GM18907 (cell line): ENCODE measurements around the gene TRDMT1.
"Not testable (repeated sequence)": the region's sequence is repeated elsewhere in the genome, so short reads cannot be mapped to it uniquely, and the experiment has no call there.

Source experiments
- ATAC-seq: cut with Tn5 transposase; IDR thresholded peaks from one replicate; pipeline ENCODE4 v1.9.1; 2021; ENCODE audit warnings: mild to moderate bottlenecking, moderate library complexity; ENCODE audit not compliant: unreplicated experiment

The TRDMT1 gene

DNA sequence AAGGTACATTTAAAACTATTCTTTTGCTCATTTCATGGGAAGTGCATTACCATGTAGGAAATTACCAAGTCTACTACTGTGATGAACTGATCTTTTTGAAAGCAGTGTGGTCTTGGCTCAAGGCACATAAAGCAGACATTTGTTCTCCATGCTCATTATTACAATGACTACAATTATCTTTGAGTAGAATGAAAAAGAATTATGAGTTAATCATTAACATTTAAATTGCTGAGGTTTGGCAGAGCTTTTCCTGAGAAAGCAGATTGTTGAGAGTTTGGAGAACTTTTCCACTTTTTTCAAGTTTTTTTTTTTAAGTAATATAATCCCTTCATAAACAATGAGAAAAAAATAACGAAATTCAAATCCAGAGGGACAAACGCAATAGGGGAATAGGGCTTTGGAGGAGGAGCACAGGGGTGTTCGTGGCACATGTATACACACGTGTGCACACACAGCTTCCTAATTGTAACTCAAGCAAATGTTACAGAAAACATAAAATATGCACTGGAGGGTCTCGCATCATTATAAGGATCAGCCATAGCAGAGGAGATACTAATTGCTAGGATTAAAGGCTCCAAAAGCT, 62.9 kb downstream of the TRDMT1 start:
- ATAC-seq: no peak

DNA sequence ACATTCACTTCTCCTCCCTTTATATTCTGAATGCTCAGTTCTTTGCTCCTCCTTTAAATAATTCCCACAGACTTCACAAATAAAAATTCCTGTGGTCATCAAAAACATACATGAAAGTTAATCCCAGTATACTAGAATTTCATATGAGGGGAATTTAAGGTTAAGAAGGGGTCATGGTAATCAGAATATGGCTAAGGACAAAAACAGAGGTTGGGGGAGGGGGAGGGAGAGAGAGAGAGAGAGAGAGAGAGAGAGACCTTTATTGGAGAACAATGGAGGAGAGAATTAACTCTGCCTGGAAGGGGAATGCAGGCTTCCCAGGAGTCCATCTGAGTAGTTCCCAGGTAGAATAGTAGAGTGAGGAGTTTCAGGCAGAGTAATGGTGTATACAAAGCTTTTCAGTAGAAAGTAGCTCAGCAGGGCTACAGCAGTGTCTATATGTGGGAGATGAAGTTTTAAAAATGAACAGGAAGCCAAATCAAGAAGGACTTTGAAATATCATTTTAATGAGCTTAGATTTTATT, 66.7 kb downstream of the TRDMT1 start:
- no peak for ATAC-seq

DNA sequence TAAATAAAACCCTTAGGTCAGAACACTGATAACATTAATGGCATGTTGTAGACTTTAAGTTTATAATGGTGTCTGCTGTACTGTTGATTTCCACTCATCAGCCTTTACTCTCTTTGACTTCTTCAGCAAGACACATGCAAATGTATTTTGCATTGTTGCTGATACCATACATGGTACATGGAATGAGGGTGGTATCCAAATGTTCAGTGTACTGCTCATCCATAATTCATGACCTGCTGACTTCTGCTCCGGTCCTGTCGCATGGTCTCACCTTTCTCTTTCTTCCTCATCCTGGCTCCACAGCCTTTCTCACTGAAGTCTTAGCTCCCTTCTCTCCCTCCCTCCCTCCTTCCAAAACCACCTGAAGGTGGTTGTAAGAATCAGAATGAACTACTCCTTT, 67.2 kb downstream of the TRDMT1 start:
- no peak for ATAC-seq

DNA sequence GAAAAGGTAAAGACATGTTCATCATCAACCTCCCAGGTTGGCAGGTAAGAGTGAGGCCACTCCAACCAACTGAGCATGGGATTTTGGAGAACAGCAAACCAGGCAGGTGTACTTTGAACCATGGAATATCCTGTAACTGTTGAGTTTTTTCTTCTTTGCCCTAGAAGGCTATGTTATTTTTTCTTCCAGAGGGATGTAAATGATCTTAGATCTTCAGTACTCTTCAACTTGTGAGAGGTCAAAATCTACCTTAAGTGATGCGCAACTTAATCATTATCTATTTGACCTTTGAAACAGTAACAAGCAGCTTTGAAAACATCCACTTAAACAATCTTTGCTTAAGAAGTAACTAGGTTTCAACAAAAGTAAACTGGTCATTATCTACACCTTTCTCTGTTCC, 71.7 kb downstream of the TRDMT1 start, which contains the start of gene CUBN:
Gene CUBN, minus strand, starts transcription at position 71 of the 400 bp plus-strand sequence. Its CDS starts 46 bp downstream, at position 25.
- no peak for ATAC-seq

DNA sequence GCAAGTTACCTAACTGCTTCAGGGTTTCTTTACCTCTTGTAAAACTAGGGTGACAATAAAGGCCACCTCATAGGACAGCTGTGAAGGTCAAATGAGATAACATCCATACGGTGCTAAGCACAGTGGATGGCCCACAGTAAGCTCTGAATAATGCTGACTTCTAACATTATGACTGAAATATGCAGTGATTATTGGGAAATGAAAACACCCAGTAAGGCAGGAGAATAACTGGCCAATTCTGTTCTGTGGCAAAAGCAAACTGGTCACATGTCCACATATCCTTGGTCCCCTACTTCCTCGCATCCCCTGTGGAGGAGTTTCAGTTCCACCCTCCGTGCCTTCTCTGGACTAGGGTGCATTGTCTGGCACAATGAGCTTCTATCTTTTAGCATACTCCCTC, 73.2 kb downstream of the TRDMT1 start:
- ATAC-seq: no peak

DNA sequence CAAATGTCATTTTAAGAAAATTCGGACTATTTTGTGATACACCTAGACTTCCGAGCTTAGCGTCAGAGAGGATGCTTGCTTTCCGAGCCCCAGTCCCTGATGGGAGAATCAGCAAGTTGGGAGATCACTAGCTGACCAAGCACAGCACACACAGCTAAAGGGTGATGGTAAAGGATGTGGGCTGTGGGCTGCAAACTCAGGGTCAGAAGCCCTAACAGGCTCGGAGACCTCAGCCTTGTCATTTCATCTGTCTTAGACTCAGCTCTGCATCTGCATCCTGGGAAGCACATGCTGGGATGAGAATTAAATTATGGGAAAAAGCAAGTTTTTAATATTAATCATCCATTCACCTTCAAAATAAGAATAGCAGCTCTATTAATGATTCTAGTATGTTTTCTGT, 75.1 kb downstream of the TRDMT1 start:
- no peak for ATAC-seq

DNA sequence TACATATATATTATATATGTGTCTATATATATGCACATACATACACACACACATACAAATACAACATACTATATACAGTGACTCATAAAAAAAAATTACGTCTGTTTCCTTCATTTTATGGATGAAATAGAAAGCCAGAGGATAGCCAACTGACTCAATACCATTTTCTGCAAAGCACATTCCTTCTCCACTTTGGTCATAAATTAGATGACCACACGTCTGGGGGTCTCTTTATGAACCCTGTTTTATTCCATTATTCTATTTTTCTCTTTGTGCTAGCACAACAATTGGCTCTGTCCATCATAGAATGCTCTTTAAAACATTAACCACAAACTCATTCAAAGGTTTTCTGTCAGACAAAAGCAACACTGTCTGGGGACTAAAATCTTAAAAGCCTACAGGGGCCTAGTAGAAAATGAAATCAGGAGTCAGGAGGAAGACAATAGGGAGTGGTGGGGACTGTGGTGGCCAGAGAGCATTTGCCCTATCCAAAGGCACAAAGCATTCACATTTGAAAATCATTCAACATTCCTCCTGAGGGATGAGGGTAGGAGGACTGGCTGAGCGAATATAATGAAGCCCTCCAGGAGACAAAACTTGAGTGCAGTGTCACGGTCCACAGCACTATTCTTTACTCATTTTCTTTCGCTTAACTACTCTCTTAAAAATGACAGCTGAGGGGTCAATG, 76.1 kb downstream of the TRDMT1 start:
- no peak for ATAC-seq

DNA sequence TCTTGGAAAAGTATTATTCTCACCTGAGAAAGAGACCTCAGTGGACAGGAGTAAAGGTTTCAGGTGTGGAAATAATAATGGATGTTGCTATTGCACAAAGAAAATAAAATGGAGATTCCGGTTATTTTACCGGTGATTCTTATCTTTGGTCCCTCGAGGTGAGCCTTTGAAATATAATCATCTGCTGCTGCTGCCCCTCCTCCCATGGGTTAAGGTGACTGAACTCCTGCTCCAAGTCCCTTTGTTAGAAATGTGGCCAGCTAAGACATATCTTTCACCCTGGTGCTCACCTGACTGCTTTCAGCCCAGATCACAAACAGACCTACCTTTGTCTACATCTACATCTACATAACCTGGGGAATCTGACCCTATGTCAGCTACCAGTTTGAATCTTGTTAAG, 77.5 kb downstream of the TRDMT1 start:
- ATAC-seq: no peak

DNA sequence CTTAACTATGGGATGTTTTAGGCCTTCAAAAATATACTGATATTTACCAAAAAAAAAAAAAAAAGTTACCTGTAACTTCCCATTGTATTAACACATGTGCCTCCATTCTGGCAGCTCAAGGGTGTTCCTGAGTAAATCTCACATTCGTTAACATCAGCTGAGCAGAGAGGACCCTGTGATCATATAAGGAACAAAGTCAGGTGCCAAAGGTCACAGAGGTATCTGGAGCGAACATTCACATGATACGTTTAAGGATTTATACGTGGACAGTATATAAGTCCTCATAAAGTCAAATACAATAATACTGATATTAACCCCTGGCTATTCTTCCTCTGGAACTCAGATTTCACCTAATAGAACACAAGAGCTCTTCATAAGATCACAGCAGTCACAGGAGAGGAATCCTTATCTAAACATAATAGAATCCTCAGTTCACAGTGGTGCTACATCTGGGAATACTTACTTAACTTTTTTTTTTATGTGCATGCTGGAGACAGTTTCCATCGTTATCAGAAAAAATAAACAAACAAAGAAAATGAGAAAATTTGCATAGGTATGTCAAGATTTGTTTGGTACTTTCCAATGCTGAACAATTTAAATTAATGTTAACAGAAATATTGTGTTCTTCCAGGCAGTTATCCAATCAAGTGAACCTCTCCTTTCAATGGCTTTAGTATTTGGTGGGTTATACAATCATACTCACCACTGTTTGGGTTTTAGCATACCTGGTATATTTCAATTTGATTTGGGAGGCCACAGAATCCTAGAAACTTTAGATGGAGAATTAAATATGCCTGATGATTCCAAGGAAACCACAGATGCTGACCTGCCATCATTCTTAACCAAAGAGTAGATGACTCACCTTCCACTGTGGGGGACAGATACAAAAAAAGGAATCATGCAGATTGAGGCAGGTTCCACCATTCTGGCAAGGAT, 78.5 kb downstream of the TRDMT1 start:
- ATAC-seq: no peak

DNA sequence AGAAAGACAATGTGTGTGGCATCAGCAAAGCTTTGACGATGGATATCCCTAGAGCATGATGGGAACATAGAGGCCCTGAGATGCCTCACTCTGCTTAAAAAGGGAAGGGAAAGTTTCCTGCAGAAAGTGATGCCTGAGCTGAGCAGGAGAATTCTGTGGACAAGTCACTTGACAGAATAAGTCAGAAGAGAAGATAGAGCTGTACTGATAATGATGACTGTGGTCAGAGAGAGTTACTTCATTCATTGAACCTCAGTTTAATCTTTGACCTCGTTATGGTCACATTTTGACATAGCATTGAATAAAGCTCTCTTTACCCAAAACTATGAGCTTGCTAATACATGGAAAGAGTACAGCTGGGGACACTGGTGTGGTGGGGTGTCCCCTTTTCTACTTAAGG, 79.4 kb downstream of the TRDMT1 start:
- no peak for ATAC-seq

DNA sequence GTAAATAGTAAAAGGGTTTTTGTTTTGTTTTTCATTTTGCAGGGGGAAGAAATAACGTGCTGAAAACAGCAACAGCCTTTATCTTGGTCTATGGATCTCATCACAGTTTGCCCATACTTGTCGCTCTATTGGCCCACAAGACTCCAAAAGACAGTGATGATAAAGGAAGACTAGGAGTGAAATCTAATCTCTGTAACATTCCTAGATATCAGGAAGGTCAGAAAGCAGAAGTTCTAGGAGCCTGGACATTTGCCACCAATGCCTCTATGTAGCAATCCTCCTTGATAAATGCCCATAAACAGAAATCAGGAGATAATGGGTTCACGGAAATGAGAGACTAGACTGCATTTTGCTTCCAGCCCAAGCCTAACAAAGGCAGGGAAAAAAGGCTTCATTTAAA, 80.8 kb downstream of the TRDMT1 start:
- ATAC-seq: no peak

DNA sequence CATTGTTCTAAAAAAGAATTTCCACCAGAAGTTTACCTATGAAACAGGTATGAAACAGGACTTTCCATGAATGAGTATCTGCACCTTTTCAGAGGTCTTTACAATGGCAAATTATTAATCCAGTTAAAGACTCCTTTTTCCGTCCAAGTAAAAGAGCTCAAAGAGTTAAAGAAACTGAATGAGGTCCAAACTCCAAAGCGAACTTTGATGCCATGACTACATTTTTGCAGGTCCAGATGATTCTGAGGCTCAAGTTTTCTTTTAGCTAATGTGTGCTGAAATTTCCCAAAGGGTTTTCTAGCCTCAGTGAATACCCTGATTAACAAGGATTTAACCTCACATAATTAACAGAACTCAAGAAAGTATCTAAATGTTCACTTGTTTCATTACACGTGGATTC, 81.6 kb downstream of the TRDMT1 start:
- ATAC-seq: no peak

DNA sequence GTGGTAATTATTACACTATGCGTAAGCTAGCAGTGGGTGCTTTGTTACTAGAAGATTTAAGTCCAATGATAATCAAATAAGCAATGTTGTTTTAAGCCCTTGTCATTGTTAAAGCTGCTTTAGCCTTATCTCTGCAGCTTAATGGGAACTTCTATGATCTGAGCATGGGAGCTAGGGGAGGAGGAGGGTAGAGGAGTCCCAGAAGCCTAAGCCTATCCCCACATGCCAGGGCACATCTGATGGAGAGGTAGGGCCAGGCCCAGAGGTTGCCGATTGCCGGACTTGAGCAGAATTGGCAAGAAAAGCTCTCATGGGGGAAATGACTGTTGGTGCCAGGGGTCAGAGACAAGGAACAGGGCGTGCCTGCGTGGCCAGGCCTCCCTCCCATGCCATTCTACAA, 85.3 kb downstream of the TRDMT1 start:
- ATAC-seq: no peak

DNA sequence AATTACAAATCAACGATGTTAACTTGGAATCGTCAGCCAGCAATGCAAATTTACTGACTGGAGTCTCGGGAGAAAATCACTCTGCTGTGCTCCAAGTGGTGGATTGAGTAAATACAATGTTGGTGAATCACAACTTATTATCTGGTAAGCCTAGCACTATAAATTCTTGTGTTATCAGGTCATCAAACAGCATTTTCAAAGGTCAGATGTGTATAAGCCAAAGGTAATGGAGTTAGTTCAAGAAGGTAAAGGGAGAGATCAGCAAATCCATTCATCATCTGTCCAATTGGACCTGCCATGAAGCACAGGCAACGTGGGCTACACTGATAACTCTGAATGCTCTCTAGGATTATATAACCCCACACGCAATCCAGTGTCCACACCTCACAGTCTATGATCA, 85.8 kb downstream of the TRDMT1 start:
- no peak for ATAC-seq

DNA sequence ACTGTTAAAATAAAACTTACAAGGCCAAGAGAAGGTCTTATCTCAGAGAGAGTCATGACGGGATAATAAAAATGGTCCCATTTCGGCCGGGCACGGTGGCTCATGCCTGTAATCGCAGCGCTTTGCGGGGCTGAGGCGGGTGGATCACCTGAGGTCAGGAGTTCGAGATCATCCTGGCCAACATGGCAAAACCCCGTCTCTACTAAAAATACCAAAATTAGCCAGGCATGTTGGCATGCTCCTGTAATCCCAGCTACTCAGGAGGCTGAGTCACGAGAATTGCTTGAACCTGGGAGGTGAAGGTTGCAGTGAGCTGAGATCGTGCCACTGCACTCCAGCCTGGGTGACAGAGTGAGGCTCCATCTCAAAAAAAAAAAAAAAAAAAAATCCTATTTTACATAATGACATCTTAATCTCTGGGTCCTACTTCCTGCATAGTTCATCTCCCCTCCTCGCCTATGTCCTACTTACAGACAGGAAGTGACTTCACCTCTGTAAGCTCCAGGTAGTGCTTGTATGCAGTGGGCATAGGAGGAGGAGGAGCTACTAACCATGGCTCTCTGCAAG, 86.5 kb downstream of the TRDMT1 start:
- not testable (repeated sequence) for ATAC-seq

DNA sequence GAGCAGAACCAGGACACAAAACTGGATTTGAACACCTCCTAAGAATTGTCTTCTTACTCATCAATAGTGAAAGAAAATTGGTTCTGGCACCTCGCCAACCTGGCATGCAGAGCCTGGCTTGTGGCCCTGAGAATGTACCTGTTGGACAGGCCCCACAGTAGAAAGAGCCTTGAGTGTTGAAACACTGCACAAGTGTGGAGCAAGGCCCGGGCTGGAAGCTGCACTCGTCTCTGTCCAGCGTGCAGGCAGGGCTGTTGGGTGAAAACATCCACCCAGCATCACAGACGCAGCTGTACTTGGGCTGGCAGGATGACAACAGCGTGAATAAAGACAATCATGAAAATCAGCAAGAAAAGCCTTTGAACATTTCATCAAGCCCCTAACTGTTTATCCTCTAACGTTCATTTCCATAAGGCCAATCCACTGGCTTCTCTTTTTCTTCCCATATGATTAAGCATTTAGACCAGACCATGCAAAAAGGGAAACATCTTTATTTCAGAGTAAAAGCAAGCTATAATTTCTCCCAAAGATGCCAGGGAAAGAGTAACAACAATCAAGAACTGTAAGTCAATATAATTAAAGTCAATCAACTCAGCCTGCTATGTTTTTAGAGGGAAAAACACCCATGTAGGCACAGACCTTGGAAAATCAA, 87.5 kb downstream of the TRDMT1 start:
- ATAC-seq: no peak

DNA sequence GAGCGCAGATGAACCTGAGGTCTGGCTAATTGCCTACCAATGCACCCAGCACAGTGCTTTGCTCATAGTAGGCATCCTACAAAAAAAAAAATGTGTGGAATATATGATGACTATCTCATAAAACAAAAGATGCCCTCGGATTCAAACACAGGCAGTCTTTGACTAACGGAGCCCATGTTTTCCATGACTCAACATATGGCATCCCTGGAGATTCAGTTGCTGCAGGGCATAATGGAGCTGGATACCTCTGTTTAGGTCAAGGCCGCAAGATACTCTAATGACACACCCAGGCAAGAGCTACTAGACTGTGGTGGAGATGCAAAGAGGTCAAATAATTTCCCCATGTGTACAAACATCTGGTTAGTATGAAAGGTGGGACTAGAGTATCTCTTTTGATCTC, 88.1 kb downstream of the TRDMT1 start:
- ATAC-seq: no peak

DNA sequence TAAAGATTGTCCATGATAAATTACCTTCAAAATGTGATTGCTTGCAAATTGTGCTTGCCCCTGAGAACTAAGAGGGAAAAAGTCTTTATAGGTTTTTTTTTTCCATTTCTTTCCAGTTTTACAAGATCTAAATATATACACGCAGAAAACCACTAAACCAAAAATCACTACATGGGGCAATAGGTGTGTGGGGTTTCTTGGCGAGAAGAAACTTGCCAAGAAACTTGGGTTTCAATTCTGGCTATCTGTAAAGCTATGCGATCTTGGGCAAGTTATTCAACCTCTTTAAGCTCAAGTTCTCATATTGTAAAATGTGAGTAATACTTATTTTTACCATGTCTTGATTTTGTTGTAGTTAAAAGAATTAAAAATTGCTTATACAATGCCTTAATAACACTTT, 88.9 kb downstream of the TRDMT1 start:
- no peak for ATAC-seq

DNA sequence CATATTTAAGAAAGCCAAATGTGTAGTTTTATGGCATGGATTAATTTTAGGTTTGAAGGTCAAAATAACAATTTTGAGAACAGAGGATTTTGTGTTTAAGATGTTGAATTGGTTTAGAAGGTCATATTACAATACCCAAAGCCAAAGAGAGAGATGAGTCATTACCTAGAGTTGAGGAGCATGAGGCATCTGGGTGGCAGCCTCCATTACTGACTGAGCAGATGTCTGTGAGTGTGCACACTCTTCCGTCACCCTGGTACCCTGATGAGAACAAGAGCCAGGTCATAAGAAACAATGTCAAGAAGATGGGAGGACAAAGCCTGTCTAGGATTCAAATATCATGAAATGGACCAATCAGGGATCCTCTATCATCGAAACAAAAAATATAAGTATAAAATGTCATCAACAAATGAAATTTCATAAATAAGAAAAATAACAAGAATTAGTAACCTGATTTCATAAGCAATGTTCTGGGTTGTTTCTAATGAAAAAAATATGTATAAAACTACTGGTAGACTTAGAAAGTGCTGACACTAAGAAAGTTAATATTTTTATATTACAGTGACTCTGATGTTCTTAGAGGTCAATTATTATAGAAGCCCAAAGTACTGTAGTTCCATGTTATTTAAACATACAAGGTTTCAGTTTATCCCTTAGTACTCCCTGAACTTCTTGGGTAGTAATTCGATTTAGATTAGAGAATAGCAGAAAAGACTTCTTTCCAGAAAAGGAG, 91.8 kb downstream of the TRDMT1 start:
- ATAC-seq: no peak

DNA sequence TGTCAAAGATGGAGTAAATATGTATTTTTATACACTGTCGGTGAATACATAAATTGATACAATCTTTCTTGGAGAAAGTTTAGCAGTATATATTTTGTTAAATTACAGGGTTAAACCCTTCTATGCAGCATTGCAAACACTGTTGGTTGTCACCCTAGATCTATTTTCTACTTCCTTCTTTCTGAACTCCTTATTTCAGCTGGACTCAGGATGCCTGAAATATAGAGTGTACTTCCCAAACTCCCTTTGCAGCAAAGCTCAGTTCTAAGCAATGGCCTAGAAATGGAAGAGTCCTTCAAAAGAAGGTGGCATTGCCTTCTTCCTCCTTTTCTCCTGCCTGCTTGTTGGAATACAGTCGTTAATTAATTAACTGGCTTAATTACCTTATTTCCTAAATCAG, 92.4 kb downstream of the TRDMT1 start:
- ATAC-seq: no peak
